Esophagus muscularis mucosa (tissue), 4 donors: ENCODE results near the gene B3GAT2. TPM values are rescaled to one million over a fixed set of nuclear protein-coding genes. Genes with fewer than 3 reads are reported as not detected.

ENCODE experiments used
- DNase-seq: peaks from one replicate; pipeline ENCODE4 v3.0.0-alpha.2; 2017; ENCODE audit errors: extremely low spot score
- H3K27ac ChIP-seq, 4 donors: fragments of 200-600 bp; sonication (generic); replicated peaks in 1 of 4; 1 replicate in 3 of 4; 2 replicates in 1 of 4; pipeline ENCODE4 v1.5.1; 2016 to 2019; ENCODE audit warnings: mild to moderate bottlenecking in 1 of 4
- H3K27me3 ChIP-seq, 4 donors: fragments of 200-600 bp; sonication (generic); one replicate each; pipeline versions ENCODE4 v1.5.1 to v1.6.0; 2016 to 2019
- H3K36me3 ChIP-seq, 4 donors: fragments of 200-600 bp; sonication (generic); one replicate each; pipeline ENCODE4 v1.5.1; 2016 to 2019
- H3K4me1 ChIP-seq, 4 donors: fragments of 200-600 bp; sonication (generic); one replicate each; pipeline ENCODE4 v1.5.1; 2016 to 2019
- H3K4me3 ChIP-seq, 4 donors: fragments of 200-600 bp; sonication (generic); 1 replicate in 2 of 4; 2 replicates in 2 of 4; pipeline ENCODE4 v1.5.1; 2016 to 2019; ENCODE audit warnings: mild to moderate bottlenecking in 4 of 4, moderate library complexity in 1 of 4
- H3K9me3 ChIP-seq, 4 donors: fragments of 200-600 bp; sonication (generic); 1 replicate in 3 of 4; 2 replicates in 1 of 4; pipeline ENCODE4 v1.5.1; 2016 to 2019
- CTCF ChIP-seq, 3 experiments: fragments of 200-600 bp in 2 of 3; fragments of 450-650 bp in 1 of 3; sonication (generic) in 2 of 3; IDR thresholded peaks; one replicate each; pipeline ENCODE4 v1.5.1; 2017 to 2019; ENCODE audit warnings: antibody characterized with exemption in 3 of 3, mild to moderate bottlenecking in 2 of 3, moderate library complexity in 1 of 3
- EP300 ChIP-seq: sonication (generic); formaldehyde crosslinking; IDR thresholded peaks from one replicate; pipeline ENCODE4 v1.6.1; 2017; ENCODE audit warnings: antibody characterized with exemption
- POLR2A ChIP-seq: fragments of 450-650 bp; IDR thresholded peaks from one replicate; pipeline ENCODE4 v1.6.1; 2017; ENCODE audit warnings: antibody characterized with exemption, moderate library complexity, mild to moderate bottlenecking, low read depth
- POLR2AphosphoS5 ChIP-seq, 2 donors: sonication (generic); formaldehyde crosslinking; IDR thresholded peaks; one replicate each; pipeline ENCODE4 v1.6.1; 2017; ENCODE audit warnings: antibody characterized with exemption in 2 of 2
- WGBS: methylation state at CpG from one replicate; pipeline ENCODE4 v1.1.5; 2018; 5-methylcytosine and 5-hydroxymethylcytosine counted together
- intact Hi-C: fragments of 100-400 bp; cut with DNase I; formaldehyde crosslinking; loops from one replicate; pipeline ENCODE4 v1.15.1; 2023
- total RNA-seq, 4 donors: library from RNA; depleted of rRNA; stranded (reverse); fragments of >200 nt; gene quantifications; one replicate each; pipeline versions ENCODE4 v1.1.0 to v1.2.1, GENCODE V29; 2016

Gene B3GAT2
- total RNA-seq, 4 donors from 2014 or later, result under 0.01 to 0.13 (median 0.11) TPM; not detected in 1

- intact Hi-C loops, result no loop called here
- no peaks in the 10 kb centered on the region for H3K4me1 ChIP-seq
- H3K27me3 ChIP-seq, result no peaks in the 10 kb centered on the region
- H3K4me3 ChIP-seq, result no peak overlapping the region
- WGBS, result 60% methylated on average over 2 of the region's 2 CpGs
- H3K36me3 ChIP-seq, result peaks cover 0 to 4% (median 0%) of the 10 kb centered on the region in 4 donors
- TF ChIP-seq EP300 (no peak), POLR2AphosphoS5 (IDR thresholded peaks at IDR 0.05) (no peak), POLR2A (no peak), CTCF (IDR thresholded peaks at IDR 0.05) (no peak)
- no peak overlapping the region for H3K27ac ChIP-seq
- H3K9me3 ChIP-seq, result no peaks in the 10 kb centered on the region
- no peak for DNase-seq
Observed at GRCh38 chr6:70834520-70834919, 122.3 kb downstream of the B3GAT2 start.

DNA sequence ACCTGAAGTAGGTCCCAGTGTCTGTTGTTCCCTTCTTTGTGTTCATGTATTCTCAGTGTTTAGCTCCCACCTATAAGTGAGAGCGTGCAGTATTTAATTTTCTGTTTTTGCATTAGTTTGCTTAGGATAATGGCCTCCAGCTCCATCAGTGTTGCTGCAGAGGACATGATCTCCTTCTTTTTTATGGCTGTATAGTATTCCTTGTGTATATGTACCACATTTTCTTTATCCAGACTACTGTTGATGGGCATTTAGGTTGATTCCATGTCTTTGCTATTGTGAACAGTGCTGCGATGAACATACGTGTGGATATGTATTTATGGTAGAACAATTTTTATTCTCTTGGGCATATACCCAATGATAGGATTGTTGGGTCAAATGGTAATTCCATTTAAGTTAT lies 125.4 kb downstream of the B3GAT2 start:
- intact Hi-C loops, result no loop called here
- TF ChIP-seq CTCF (IDR thresholded peaks at IDR 0.05), result no peak
- TF ChIP-seq POLR2A, result no peak
- TF ChIP-seq POLR2AphosphoS5 (IDR thresholded peaks at IDR 0.05), result no peak
- TF ChIP-seq EP300, result no peak
- H3K36me3 ChIP-seq, result no peaks in the 10 kb centered on the region
- WGBS, result 98% methylated on average over 3 of the region's 3 CpGs
- no peak overlapping the region for H3K27ac ChIP-seq
- DNase-seq, result no peak
- H3K4me3 ChIP-seq, result no peak overlapping the region
- H3K27me3 ChIP-seq, result no peaks in the 10 kb centered on the region
- H3K9me3 ChIP-seq, result no peaks in the 10 kb centered on the region
- no peaks in the 10 kb centered on the region for H3K4me1 ChIP-seq

- Histone ChIP-seq H3K9me3 (no peaks in the 10 kb centered on the region), H3K27me3 (no peaks in the 10 kb centered on the region), H3K4me3 (no peak overlapping the region), H3K4me1 (no peaks in the 10 kb centered on the region), H3K36me3 (no peaks in the 10 kb centered on the region), H3K27ac (no peak overlapping the region)
- TF ChIP-seq POLR2AphosphoS5 (IDR thresholded peaks at IDR 0.05) (no peak), POLR2A (no peak), EP300 (no peak), CTCF (IDR thresholded peaks at IDR 0.05) (no peak)
- DNase-seq, result no peak
- intact Hi-C loops, result no loop called here
- 100% methylated on average over 1 of the region's 1 CpG for WGBS
Observed at GRCh38 chr6:70823651-70824050, 133.2 kb downstream of the B3GAT2 start.

DNA sequence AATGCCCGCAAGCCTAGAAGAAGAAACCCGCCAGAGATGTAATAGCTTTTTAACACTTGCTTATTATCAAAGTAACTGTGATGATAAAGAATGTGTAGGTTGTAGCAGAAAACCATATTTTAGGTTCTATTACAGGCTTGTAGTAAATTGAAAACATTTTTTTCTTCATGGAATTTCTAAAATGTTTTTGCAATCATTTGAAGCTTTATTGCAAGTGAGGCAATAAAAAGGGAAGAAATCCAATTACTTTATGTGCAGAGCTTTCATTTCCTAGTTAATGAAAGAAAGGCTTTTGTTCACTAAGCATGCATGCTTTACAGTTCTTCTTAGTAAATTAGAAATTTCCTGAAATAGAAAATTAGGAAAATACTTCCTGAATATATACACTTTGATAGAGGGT lies 135.1 kb downstream of the B3GAT2 start:
- TF ChIP-seq CTCF (IDR thresholded peaks at IDR 0.05), result no peak
- no peak for TF ChIP-seq EP300
- TF ChIP-seq POLR2A, result no peak
- no peak for TF ChIP-seq POLR2AphosphoS5 (IDR thresholded peaks at IDR 0.05)
- Histone ChIP-seq H3K27me3 (no peaks in the 10 kb centered on the region), H3K27ac (no peak overlapping the region), H3K4me1 (no peaks in the 10 kb centered on the region), H3K36me3 (no peaks in the 10 kb centered on the region), H3K9me3 (no peaks in the 10 kb centered on the region), H3K4me3 (no peak overlapping the region)
- WGBS, result 96% methylated on average over 2 of the region's 2 CpGs
- intact Hi-C loops, result no loop called here
- no peak for DNase-seq

- H3K4me3 ChIP-seq, result no peak overlapping the region
- H3K36me3 ChIP-seq, result no peaks in the 10 kb centered on the region
- no peaks in the 10 kb centered on the region for H3K27me3 ChIP-seq
- H3K27ac ChIP-seq, result no peak overlapping the region
- no peaks in the 10 kb centered on the region for H3K9me3 ChIP-seq
- no peak for DNase-seq
- no peaks in the 10 kb centered on the region for H3K4me1 ChIP-seq
- WGBS, result 100% methylated on average over 2 of the region's 2 CpGs
- intact Hi-C loops, result no loop called here
- no peak for TF ChIP-seq CTCF (IDR thresholded peaks at IDR 0.05)
- no peak for TF ChIP-seq POLR2AphosphoS5 (IDR thresholded peaks at IDR 0.05)
- no peak for TF ChIP-seq POLR2A
- TF ChIP-seq EP300, result no peak
Observed at GRCh38 chr6:70820778-70821177, 136.1 kb downstream of the B3GAT2 start.
